CD4-positive, alpha-beta T cell (primary cell): Measurements from ENCODE around the gene CITED4. TPM values are rescaled to one million over a fixed set of nuclear protein-coding genes. Genes with fewer than 3 reads are reported as not detected.

Source experiments
- ATAC-seq: fragments of 200-7000 bp; cut with Tn5 transposase; one replicate; pipeline ENCODE4 v1.10.0; 2022; ENCODE audit warnings: mild to moderate bottlenecking; ENCODE audit not compliant: poor library complexity
- CTCF ChIA-PET: fragments of 350-600 bp; sonication (Branson Sonifier 250); formaldehyde crosslinking; loops from one replicate; lab custom pipeline; 2021; ENCODE audit warnings: antibody characterized with exemption, inconsistent platforms; lab: Charles Lee
- POLR2A ChIA-PET: fragments of 350-600 bp; sonication (Branson Sonifier 250); formaldehyde crosslinking; loops from one replicate; lab custom pipeline; 2021; ENCODE audit warnings: antibody characterized with exemption, inconsistent platforms; lab: Charles Lee
- DNase-seq, 14 experiments: peaks; one replicate each; pipeline ENCODE4 v3.0.0-alpha.2; 2013 to 2020; ENCODE audit warnings: mixed read lengths in 2 of 14
- H3K27ac ChIP-seq, 2 donors: one replicate each; pipeline versions ENCODE4 v1.5.1 to v1.7.0; 2013; ENCODE audit warnings: low read length in 2 of 2, low read depth in 1 of 2, mild to moderate bottlenecking in 1 of 2
- H3K27me3 ChIP-seq, 2 experiments: 1 replicate in 1 of 2; 2 replicates in 1 of 2; pipeline versions ENCODE4 v1.6.1 to v1.7.0; 2013; ENCODE audit warnings: low read length in 2 of 2, control low read depth in 1 of 2, mild to moderate bottlenecking in 1 of 2, moderate library complexity in 1 of 2; ENCODE audit not compliant: insufficient read depth in 2 of 2, control insufficient read depth in 1 of 2
- H3K36me3 ChIP-seq: one replicate; pipeline ENCODE4 v1.6.1; 2013; ENCODE audit warnings: low read length, control low read depth; ENCODE audit not compliant: insufficient read depth
- H3K4me1 ChIP-seq: one replicate; pipeline ENCODE4 v1.6.1; 2013; ENCODE audit warnings: low read length, control low read depth; ENCODE audit not compliant: insufficient read depth
- H3K4me3 ChIP-seq: one replicate; pipeline ENCODE4 v1.5.1; 2013; ENCODE audit warnings: mild to moderate bottlenecking, low read length, moderate library complexity
- H3K9me3 ChIP-seq, 2 experiments: 1 replicate in 1 of 2; 2 replicates in 1 of 2; pipeline versions ENCODE4 v1.6.1 to v1.7.0; 2013; ENCODE audit warnings: low read length in 2 of 2, mild to moderate bottlenecking in 2 of 2, control low read depth in 1 of 2, moderate library complexity in 1 of 2; ENCODE audit not compliant: control insufficient read depth in 1 of 2, insufficient read depth in 1 of 2
- H3K27ac Mint-ChIP-seq: one replicate; pipeline ENCODE4 v1.8.0; 2020; ENCODE audit warnings: mixed read lengths
- H3K27me3 Mint-ChIP-seq: one replicate; pipeline ENCODE4 v1.8.0; 2021; ENCODE audit warnings: mixed read lengths
- H3K36me3 Mint-ChIP-seq: one replicate; pipeline ENCODE4 v1.8.0; 2021; ENCODE audit warnings: low read depth, mixed read lengths
- H3K4me1 Mint-ChIP-seq: one replicate; pipeline ENCODE4 v1.8.0; 2021; ENCODE audit warnings: low read depth, mixed read lengths
- H3K4me3 Mint-ChIP-seq: one replicate; pipeline ENCODE4 v1.8.0; 2020; ENCODE audit warnings: mild to moderate bottlenecking, mixed read lengths
- H3K9me3 Mint-ChIP-seq: one replicate; pipeline ENCODE4 v1.8.0; 2020; ENCODE audit warnings: mixed read lengths
- intact Hi-C, 2 experiments: fragments of 100-400 bp; cut with DNase I in 1 of 2; cut with micrococcal nuclease in 1 of 2; formaldehyde crosslinking; loops; one replicate each; pipeline versions ENCODE4 v1.15.1 to v1.9.0; 2023 to 2025; cut with DNase I, micrococcal nuclease
- total RNA-seq, 174 experiments: library from RNA in 2 of 174; stranded (reverse) in 2 of 174; gene quantifications; one replicate each; pipeline ENCODE4 v1.2.3 and lab custom pipeline; 2021 to 2026
- TF ChIP-seq, protein P1 (sequence below): fragments of 200-600 bp; IDR thresholded peaks from one replicate; pipeline ENCODE4 v1.8.0; 2022; ENCODE audit warnings: antibody characterized with exemption, mild to moderate bottlenecking

CITED4 gene
- total RNA-seq, 2 experiments from 2014 or later, result 51.6 to 52.0 TPM

- ATAC-seq, result no peak
- CTCF ChIA-PET, result no interaction called here
Measured at GRCh38 chr1:40842691-40843090, 19.5 kb downstream of the CITED4 start.

DNA sequence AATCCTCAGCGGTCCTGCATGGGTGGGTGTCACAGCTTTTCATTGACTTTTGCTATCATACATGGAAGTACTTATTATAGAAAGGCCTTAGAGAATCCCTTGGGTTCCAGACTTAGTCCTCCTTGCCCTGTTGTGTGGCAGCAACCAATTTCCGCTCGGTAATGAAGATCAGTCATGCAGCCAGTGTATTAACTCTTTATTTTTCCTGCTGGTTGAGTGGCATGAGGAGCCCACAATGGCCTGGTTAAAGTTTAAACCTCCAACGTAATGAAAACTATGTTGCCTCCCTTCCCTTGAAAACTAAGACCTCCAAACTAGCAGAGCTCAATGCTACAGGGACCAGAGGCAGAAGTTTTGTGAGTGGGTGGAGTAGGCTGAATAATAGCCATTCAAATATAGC lies 20.0 kb downstream of the CITED4 start:
- TF ChIP-seq, protein P1, sequence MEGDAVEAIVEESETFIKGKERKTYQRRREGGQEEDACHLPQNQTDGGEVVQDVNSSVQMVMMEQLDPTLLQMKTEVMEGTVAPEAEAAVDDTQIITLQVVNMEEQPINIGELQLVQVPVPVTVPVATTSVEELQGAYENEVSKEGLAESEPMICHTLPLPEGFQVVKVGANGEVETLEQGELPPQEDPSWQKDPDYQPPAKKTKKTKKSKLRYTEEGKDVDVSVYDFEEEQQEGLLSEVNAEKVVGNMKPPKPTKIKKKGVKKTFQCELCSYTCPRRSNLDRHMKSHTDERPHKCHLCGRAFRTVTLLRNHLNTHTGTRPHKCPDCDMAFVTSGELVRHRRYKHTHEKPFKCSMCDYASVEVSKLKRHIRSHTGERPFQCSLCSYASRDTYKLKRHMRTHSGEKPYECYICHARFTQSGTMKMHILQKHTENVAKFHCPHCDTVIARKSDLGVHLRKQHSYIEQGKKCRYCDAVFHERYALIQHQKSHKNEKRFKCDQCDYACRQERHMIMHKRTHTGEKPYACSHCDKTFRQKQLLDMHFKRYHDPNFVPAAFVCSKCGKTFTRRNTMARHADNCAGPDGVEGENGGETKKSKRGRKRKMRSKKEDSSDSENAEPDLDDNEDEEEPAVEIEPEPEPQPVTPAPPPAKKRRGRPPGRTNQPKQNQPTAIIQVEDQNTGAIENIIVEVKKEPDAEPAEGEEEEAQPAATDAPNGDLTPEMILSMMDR, result no peak
- CTCF ChIA-PET, result interaction anchor here (1.6 kb wide), 1 partner anchor 68 kb away, joined by 3 read pairs; no protein-coding TSS in a partner anchor
- H3K9me3 ChIP-seq, result peaks cover 0 to 4% of the 10 kb centered on the region in 2 experiments
- POLR2A ChIA-PET, result interaction anchor here (3.0 kb wide), 1 partner anchor 20 kb away, joined by 14 read pairs; the partner anchor contains the start of gene CITED4
- intact Hi-C loops, result no loop called here
- H3K27me3 ChIP-seq, result no peaks in the 10 kb centered on the region
- DNase-seq (no peak), ATAC-seq (no peak)
- no peak overlapping the region for H3K27ac ChIP-seq
- H3K4me3 ChIP-seq, result no peak overlapping the region
- no peak overlapping the region for H3K27ac Mint-ChIP-seq
- H3K36me3 ChIP-seq, result no peaks in the 10 kb centered on the region
- peaks cover 13% of the 10 kb centered on the region for H3K4me1 ChIP-seq
- peaks cover 43% of the 10 kb centered on the region for H3K4me1 Mint-ChIP-seq
- H3K27me3 Mint-ChIP-seq, result no peaks in the 10 kb centered on the region
- H3K36me3 Mint-ChIP-seq, result no peaks in the 10 kb centered on the region
- H3K9me3 Mint-ChIP-seq, result no peaks in the 10 kb centered on the region
- H3K4me3 Mint-ChIP-seq, result no peak overlapping the region

More at GRCh38 chr1:40842691-40843090, 19.5 kb downstream of the CITED4 start:
- POLR2A ChIA-PET, result interaction anchor here (3.0 kb wide), 1 partner anchor 19 kb away, joined by 14 read pairs; the partner anchor contains the start of gene CITED4
- no peaks in the 10 kb centered on the region for H3K36me3 Mint-ChIP-seq
- H3K4me1 Mint-ChIP-seq, result peaks cover 43% of the 10 kb centered on the region
- intact Hi-C loops, result no loop called here
- Histone ChIP-seq H3K9me3 (peaks cover 0 to 4% of the 10 kb centered on the region in 2 experiments), H3K27ac (no peak overlapping the region), H3K36me3 (no peaks in the 10 kb centered on the region), H3K4me1 (peaks cover 13% of the 10 kb centered on the region), H3K27me3 (no peaks in the 10 kb centered on the region), H3K4me3 (no peak overlapping the region)
- H3K27ac Mint-ChIP-seq, result no peak overlapping the region
- H3K4me3 Mint-ChIP-seq, result no peak overlapping the region
- no peaks in the 10 kb centered on the region for H3K27me3 Mint-ChIP-seq
- TF ChIP-seq, protein P1, result no peak
- DNase-seq, result no peak
- no peaks in the 10 kb centered on the region for H3K9me3 Mint-ChIP-seq

- ChIA-PET CTCF (interaction anchor here (1.6 kb wide), 1 partner anchor 68 kb away, joined by 3 read pairs; no protein-coding TSS in a partner anchor), POLR2A (interaction anchor here (0.8 to 3.0 kb wide), 2 partner anchors 9 to 20 kb away, joined by 4 to 14 read pairs; partner anchors contain the start of gene CITED4)
- no peak overlapping the region for H3K4me3 ChIP-seq
- Mint-ChIP-seq H3K9me3 (no peaks in the 10 kb centered on the region), H3K27ac (peak overlapping the region; percentile 13), H3K4me3 (no peak overlapping the region), H3K36me3 (no peaks in the 10 kb centered on the region), H3K4me1 (peaks cover 43% of the 10 kb centered on the region), H3K27me3 (no peaks in the 10 kb centered on the region)
- no peaks in the 10 kb centered on the region for H3K27me3 ChIP-seq
- peaks cover 13% of the 10 kb centered on the region for H3K4me1 ChIP-seq
- H3K36me3 ChIP-seq, result no peaks in the 10 kb centered on the region
- peaks cover 0 to 4% of the 10 kb centered on the region in 2 experiments for H3K9me3 ChIP-seq
- intact Hi-C loops, result no loop called here
- TF ChIP-seq, protein P1, result no peak
- DNase-seq (no peak), ATAC-seq (no peak)
- no peak overlapping the region for H3K27ac ChIP-seq
Measured at GRCh38 chr1:40841602-40842001, 20.6 kb downstream of the CITED4 start.
